Spinal cord (tissue), 10 donors: ENCODE measurements around the gene RAI1. TPM values are rescaled to one million over a fixed set of nuclear protein-coding genes. Genes with fewer than 3 reads are reported as not detected.
A peak's percentile ranks its signal among the peaks of the same experiment; 100 is the strongest.
"Not testable (repeated sequence)": the region's sequence is repeated elsewhere in the genome, so short reads cannot be mapped to it uniquely, and the experiment has no call there.

ENCODE experiments used
- DNase-seq, 6 donors: peaks; one replicate each; pipeline versions ENCODE4 v3.0.0 to v3.0.0-alpha.2; 2013 to 2015; ENCODE audit warnings: low spot score in 6 of 6, low read depth in 4 of 6
- H3K27ac ChIP-seq: one replicate; pipeline ENCODE4 v1.5.1; 2013; ENCODE audit warnings: low read depth, low read length, control low read depth
- H3K27me3 ChIP-seq: one replicate; pipeline ENCODE4 v1.6.1; 2013; ENCODE audit warnings: low read length; ENCODE audit not compliant: control insufficient read depth, insufficient read depth
- H3K36me3 ChIP-seq: one replicate; pipeline ENCODE4 v1.6.1; 2013; ENCODE audit warnings: low read length; ENCODE audit not compliant: control insufficient read depth, insufficient read depth
- H3K4me1 ChIP-seq: one replicate; pipeline ENCODE4 v1.6.1; 2013; ENCODE audit warnings: low read length; ENCODE audit not compliant: control insufficient read depth, insufficient read depth
- H3K4me3 ChIP-seq: one replicate; pipeline ENCODE4 v1.5.1; 2013; ENCODE audit warnings: low read depth, low read length, control low read depth
- H3K9me3 ChIP-seq: one replicate; pipeline ENCODE4 v1.6.1; 2013; ENCODE audit warnings: low read length; ENCODE audit not compliant: control insufficient read depth, insufficient read depth
- WGBS: methylation state at CpG from one replicate; pipeline ENCODE4 v1.1.5; 2013; ENCODE audit warnings: missing lambda C conversion rate; ENCODE audit not compliant: insufficient coverage; 5-methylcytosine and 5-hydroxymethylcytosine counted together
- polyA plus RNA-seq, 2 donors: library from polyadenylated mRNA; unstranded; fragments of 120-200 nt; gene quantifications; one replicate each; pipeline ENCODE4 v1.2.1, GENCODE V29; 2013; ENCODE audit not compliant: insufficient read length in 2 of 2
- total RNA-seq, 2 donors: library from RNA; depleted of rRNA in 1 of 2; stranded (reverse); fragments of 120-200 nt in 1 of 2; fragments of >200 nt in 1 of 2; gene quantifications; one replicate each; pipeline versions ENCODE4 v1.2.3 to v1.2.4, GENCODE V29; 2013 to 2014
- donor health status: healthy.

RAI1 gene
- total and polyA plus RNA-seq, 4 donors = 12.5 to 45.2 (median 25.3) TPM

DNA sequence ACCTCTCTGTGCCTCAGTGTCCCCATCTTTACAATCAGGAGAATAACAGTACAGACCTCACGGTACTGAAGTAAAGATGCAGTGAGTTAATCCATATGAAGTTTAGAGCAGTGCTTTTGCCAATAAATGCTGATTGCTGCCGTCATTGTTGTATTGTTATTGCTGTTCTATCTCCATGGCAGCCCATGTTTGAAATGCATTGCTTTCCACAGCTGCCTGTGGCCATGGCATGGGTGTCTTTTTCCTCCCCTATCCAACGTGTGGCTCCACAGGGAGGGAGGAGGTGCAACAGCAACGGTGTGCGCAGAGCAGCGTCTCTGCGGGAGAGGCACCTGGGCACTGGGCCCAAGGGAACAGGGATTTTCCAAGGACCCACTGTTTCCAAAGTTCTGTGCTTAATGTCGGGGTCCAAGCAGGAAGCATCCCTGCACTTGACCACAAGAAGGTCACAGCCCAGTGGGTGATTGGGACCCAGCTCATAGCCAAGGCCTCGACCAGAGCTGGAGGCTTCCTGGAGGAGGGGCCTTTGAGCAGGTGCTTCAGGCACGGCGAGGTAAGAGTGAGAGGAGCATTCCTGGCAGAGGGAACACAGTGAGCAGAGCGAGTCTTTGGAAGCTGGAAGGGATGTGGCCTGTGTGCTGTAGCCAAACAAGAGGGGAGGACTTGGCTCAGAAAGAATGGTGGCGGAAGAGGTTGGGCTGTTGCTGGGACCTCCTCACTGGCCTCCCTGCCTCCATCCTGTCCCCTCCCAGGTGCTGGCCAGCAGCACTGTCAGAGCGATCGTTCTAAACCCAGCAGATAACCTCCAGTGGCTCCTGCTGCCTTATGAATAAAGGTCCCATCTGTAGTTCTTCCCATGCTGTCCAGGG, 3.9 kb downstream of the RAI1 start:
- Histone ChIP-seq H3K36me3 (peaks cover 3% of the 10 kb centered on the region), H3K4me3 (no peak overlapping the region), H3K27me3 (no peaks in the 10 kb centered on the region), H3K4me1 (peaks cover 47% of the 10 kb centered on the region), H3K27ac (peak overlapping the region; percentile 2), H3K9me3 (no peaks in the 10 kb centered on the region)
- 44% methylated on average over 14 of the region's 15 CpGs for WGBS
- peak in 1 of 6 donors; percentile 30 for DNase-seq

DNA sequence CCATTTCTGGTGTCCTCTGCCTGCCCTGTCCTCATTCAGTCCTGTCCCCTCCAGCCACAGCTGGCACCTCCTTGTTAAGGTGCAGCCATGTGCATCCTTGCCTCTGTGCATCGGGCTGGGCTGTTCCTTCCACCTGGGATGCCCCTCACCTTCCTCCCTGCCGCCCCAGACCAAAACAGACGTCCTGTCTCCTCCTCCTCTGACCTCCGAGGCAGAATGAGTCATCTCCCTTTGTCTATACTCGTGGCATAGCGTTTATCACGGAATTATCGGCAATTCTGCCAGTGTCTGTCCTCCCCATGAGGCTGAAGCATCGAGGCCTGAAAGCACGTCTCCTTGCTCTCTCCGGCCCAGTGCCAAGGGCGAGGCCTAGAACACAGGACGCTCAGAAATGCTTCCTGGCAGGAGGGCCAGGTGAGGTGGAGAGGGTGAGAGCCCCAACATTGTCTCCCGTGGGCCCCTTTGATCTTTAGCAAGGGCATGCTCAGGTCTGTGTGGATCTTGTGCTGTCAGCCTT, 4.6 kb downstream of the RAI1 start:
- Histone ChIP-seq H3K4me3 (no peak overlapping the region), H3K27ac (peak overlapping the region; percentile 2), H3K9me3 (no peaks in the 10 kb centered on the region), H3K4me1 (peaks cover 47% of the 10 kb centered on the region), H3K27me3 (no peaks in the 10 kb centered on the region), H3K36me3 (peaks cover 3% of the 10 kb centered on the region)
- no peak for DNase-seq
- WGBS = 24% methylated on average over 14 of the region's 14 CpGs

DNA sequence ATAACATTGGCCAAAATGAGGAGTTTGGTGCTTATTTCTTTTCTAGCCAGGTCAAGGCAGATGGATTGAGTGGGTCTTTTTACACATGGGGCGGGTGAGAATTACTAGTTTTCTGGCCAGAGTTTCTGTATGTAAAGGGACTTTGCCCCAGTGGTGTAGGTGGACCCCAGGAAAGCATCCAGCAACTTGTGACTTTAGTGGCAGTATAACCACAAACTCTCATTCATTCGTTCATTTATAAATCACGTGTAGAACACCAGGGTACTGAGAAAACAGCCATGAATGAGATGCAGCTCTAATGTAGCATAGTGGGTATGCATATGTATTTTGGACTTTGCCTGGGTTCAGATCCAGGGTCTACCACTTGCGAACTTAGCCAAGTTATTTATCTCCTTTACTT, 8.1 kb downstream of the RAI1 start:
- peaks cover 67% of the 10 kb centered on the region for H3K4me1 ChIP-seq
- 83% methylated on average over 1 of the region's 4 CpGs for WGBS
- no peak overlapping the region for H3K27ac ChIP-seq
- no peaks in the 10 kb centered on the region for H3K27me3 ChIP-seq
- no peak for DNase-seq
- H3K4me3 ChIP-seq = no peak overlapping the region
- H3K9me3 ChIP-seq = no peaks in the 10 kb centered on the region
- peaks cover 3% of the 10 kb centered on the region for H3K36me3 ChIP-seq

DNA sequence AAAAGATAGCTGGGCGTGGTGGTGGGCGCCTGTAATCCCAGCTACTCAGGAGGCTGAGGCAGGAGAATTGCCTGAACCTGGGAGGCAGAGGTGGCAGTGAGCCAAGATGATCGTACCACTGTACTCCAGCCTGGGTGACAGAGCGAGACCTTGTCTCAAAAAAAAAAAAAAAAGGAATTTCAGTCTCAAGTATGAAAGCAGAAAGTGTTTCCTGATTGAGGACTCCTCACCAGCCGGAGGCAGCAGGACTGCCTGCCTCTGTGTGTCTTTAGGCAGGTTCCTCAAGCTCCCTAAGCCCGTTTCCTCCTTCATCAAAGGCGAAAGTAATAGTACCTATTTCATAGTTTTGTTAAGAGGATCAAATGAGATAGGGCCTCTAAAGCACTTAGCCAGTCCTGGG, 9.0 kb downstream of the RAI1 start:
- not testable (repeated sequence) for H3K27ac ChIP-seq, H3K36me3 ChIP-seq, H3K27me3 ChIP-seq, DNase-seq, H3K9me3 ChIP-seq, H3K4me3 ChIP-seq
- peaks cover 65% of the 10 kb centered on the region for H3K4me1 ChIP-seq
- 100% methylated on average over 3 of the region's 7 CpGs for WGBS

DNA sequence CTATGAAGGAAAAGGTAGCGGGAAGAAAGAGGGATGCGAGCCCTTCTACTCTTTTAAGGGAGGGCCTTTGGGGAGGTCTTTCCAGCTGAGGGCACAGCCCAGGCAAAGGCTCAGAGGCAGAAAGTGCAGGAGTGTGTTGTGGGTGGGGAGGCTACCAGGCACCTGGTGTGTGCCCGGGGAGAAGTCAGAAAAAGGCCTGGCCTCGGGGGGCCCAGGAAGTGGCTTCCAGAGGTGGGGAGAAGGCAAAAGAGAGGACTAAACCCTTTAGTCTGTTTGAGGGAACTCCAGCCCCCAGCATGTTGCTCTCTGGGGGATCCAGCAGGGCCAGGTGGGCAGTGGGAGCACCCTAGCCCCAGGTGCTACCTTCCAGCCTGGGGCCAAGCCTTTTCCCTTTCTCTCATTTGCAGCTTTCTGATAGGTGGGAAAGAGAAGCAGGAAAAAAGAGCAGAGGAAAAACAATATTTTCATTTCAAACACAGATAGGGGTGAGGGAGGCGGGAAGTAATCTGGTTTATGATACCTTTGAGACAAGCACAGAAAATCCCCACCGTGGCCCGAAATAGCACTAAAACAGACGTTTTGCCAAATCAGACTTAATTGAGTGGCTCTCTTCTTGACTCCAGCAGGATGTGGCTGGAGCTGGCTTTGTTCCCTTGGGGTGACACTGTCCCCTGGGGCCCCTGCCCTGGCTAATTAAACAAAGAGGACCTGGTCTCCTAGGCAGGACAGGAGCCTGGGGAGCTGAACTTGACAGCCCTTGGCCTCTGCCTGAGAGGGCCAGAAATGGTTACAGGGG, 10.4 kb downstream of the RAI1 start:
- Histone ChIP-seq H3K9me3 (no peaks in the 10 kb centered on the region), H3K27ac (peak overlapping the region; percentile 52), H3K36me3 (peaks cover 3% of the 10 kb centered on the region), H3K27me3 (no peaks in the 10 kb centered on the region), H3K4me3 (no peak overlapping the region), H3K4me1 (peaks cover 62% of the 10 kb centered on the region)
- peak in 2 of 6 donors; percentile 39 to 85 for DNase-seq
- 36% methylated on average over 7 of the region's 8 CpGs for WGBS

DNA sequence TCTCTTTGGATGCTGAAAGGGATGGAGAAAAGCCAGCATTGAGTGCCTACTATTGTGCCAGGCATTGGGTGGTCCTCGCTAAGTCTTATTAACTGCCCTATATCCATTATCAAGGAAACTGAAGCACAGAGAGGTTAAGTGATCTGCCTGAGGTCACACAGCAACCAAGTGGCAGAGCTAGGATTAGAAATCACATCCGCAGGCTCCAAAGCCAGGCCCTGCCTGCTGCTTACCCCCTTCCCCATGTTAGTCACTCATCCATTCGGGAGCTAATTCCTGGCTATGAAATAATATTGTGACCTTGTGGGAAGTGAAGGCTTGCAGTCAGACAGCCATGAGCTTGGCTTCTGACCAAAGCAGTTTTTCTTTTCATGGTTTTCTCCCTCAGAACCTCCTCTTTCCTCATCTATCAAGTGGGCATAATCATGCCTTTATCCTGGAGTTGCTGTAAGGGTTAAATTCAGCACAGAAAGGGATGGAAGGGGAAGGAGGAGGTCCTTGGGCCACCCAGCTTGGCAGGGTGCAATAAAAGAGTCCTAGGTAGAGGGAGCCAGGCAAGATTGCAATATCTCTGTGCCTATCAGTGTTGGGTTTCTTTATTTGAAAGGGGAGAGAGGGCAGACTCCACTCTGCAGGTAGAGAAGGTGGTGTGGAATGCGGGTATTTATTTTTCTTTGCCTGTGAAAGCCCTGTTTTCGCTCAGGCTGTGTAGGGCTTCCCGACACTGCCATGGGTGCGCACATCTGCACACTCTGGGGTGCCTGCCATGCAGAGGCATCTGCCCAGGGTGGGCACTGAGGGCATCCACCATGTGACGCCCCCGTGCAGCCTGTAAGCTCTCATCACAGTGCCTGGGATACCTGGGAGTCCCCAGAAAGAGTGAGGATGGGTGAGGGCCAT, 11.3 kb downstream of the RAI1 start:
- WGBS = 46% methylated on average over 7 of the region's 9 CpGs
- Histone ChIP-seq H3K27me3 (no peaks in the 10 kb centered on the region), H3K9me3 (no peaks in the 10 kb centered on the region), H3K27ac (peak overlapping the region; percentile 98), H3K4me1 (peaks cover 64% of the 10 kb centered on the region), H3K4me3 (no peak overlapping the region), H3K36me3 (no peaks in the 10 kb centered on the region)
- peak in 1 of 6 donors; percentile 48 for DNase-seq

DNA sequence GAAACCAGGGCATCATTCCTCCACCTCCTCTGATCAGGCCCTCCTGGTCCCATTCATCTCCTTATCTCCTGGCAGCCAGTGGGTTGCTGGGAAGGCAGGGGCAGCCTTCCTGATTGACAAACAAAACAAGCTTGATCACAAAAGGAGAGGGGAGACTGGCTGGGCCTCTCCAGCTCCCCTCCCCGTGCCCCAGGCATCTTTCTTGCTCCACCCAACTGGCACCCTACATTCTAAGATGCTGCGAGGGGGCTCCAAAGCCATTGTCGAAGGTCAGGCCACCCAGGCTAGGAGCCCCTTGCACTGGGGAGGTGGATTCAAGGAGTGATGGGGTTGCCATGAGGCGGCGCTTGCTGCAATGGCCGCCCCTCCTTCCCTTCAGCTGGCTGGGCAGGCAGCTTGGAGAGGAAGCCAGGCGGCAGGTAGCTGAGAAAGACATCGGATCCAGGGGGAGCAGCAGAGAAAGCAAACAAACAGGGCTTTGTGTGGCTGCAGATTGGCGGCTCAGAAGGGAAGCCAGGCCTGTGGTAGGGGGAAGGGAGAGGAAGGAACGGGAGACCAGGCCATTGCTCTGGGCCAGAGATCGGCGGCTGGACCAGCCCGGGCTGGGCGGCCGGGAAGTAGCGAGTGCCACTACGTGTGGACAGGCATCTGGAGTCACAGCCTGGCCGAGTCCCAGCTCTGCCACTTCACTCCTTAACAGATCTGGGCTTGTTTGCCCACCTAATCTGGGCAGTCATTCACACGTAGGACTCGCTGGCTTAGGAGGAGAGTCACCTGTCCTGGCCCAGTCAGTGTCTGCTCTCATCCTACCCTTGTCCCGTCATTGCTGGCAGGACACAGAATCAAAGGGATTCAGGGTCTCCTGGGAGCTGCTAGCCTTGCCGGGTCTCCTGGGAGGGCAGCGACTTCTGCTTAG, 12.3 kb downstream of the RAI1 start:
- WGBS = 7% methylated on average over 20 of the region's 23 CpGs
- Histone ChIP-seq H3K9me3 (no peaks in the 10 kb centered on the region), H3K27me3 (no peaks in the 10 kb centered on the region), H3K27ac (peak overlapping the region; percentile 98), H3K4me3 (peak overlapping the region; percentile 39), H3K36me3 (no peaks in the 10 kb centered on the region), H3K4me1 (peaks cover 73% of the 10 kb centered on the region)
- peak in 2 of 6 donors; percentile 87 to 91 for DNase-seq

DNA sequence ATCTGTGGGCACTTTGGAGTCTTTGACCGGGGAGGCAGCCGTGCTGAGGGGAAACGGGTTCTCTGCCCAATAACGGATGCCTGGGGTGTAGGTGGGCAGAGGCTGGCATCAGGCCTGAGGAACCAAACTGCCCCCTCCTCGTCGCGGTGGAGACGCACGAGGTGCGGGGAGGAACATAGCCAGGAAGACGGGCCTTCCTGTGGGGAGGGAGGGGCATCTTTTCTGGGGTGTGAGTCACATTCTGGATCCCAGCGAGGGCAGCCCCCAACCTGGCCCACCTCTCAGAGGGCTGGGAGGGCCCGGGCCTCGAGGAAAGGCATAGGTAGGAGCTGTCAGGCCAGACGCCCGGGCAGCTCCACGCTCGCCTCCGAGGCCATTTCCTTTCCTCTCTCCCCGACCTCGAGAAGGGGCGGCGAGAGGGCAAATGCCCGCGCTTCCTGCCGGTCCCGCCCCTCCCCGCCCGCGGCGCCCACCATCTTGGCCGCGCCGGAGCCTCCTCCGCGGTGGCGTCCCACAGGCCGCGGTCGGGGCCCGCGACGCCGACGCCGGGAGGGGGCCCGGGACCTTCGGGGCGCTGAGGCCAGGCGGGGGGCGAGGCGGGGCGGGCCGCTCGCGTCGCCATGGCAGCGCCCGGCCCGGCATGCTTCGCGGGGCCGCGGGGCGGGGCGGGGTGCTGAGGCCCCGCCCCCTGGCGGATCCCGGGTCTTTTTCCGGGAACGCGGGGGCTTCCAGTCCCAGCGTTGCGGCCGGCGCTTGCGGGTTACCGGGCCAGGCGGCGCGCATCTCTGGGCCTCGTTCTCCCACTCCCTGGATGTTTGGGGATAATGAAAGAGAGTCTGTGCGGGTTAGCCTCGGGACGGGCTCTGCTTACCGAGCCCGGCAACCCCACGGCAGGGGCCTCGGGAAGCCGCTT, 13.2 kb downstream of the RAI1 start:
- peaks cover 82% of the 10 kb centered on the region for H3K4me1 ChIP-seq
- no peaks in the 10 kb centered on the region for H3K9me3 ChIP-seq
- WGBS = under 1% methylated on average over 85 of the region's 90 CpGs
- DNase-seq = peak in 4 of 6 donors; percentile 44 to 93 (median 76)
- H3K27me3 ChIP-seq = no peaks in the 10 kb centered on the region
- no peaks in the 10 kb centered on the region for H3K36me3 ChIP-seq
- peak overlapping the region; percentile 98 for H3K27ac ChIP-seq
- H3K4me3 ChIP-seq = peak overlapping the region; percentile 75
